ENCODE measurements around the gene GJC2. TPM values are rescaled to one million over a fixed set of nuclear protein-coding genes. Genes with fewer than 3 reads are reported as not detected.

GJC2 gene
- total RNA-seq, 1 donor from 2014 or later, result 1.0 TPM

GRCh38 chr1:228143480-228144192 is 6.1 kb upstream of the GJC2 start:
- DNase-seq, result no peak
- Histone ChIP-seq H3K27ac (replicated peaks) (peak overlapping the region; percentile 97), H3K36me3 (peaks cover 33% of the 10 kb centered on the region), H3K9me3 (replicated peaks) (no peaks in the 10 kb centered on the region), H3K4me3 (no peak overlapping the region), H3K27me3 (ENCODE audit: low read depth) (no peaks in the 10 kb centered on the region), H3K4me1 (peaks cover 83% of the 10 kb centered on the region)
- TF ChIP-seq, protein P1, sequence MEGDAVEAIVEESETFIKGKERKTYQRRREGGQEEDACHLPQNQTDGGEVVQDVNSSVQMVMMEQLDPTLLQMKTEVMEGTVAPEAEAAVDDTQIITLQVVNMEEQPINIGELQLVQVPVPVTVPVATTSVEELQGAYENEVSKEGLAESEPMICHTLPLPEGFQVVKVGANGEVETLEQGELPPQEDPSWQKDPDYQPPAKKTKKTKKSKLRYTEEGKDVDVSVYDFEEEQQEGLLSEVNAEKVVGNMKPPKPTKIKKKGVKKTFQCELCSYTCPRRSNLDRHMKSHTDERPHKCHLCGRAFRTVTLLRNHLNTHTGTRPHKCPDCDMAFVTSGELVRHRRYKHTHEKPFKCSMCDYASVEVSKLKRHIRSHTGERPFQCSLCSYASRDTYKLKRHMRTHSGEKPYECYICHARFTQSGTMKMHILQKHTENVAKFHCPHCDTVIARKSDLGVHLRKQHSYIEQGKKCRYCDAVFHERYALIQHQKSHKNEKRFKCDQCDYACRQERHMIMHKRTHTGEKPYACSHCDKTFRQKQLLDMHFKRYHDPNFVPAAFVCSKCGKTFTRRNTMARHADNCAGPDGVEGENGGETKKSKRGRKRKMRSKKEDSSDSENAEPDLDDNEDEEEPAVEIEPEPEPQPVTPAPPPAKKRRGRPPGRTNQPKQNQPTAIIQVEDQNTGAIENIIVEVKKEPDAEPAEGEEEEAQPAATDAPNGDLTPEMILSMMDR (IDR thresholded peaks at IDR 0.05; ENCODE audit: borderline replicate concordance), result no peak
- intact Hi-C loops (cut with micrococcal nuclease), result no loop called here

- TF ChIP-seq, protein P1 (IDR thresholded peaks at IDR 0.05; ENCODE audit: borderline replicate concordance), result no peak
- H3K27me3 ChIP-seq (ENCODE audit: low read depth), result no peaks in the 10 kb centered on the region
- peaks cover 37% of the 10 kb centered on the region for H3K36me3 ChIP-seq
- no peak for DNase-seq
- H3K4me1 ChIP-seq, result peaks cover 87% of the 10 kb centered on the region
- intact Hi-C loops (cut with micrococcal nuclease), result no loop called here
- H3K4me3 ChIP-seq, result no peak overlapping the region
- H3K27ac ChIP-seq (replicated peaks), result no peak overlapping the region
- no peaks in the 10 kb centered on the region for H3K9me3 ChIP-seq (replicated peaks)
Measured at GRCh38 chr1:228144193-228144992, 5.3 kb upstream of the GJC2 start.

DNA sequence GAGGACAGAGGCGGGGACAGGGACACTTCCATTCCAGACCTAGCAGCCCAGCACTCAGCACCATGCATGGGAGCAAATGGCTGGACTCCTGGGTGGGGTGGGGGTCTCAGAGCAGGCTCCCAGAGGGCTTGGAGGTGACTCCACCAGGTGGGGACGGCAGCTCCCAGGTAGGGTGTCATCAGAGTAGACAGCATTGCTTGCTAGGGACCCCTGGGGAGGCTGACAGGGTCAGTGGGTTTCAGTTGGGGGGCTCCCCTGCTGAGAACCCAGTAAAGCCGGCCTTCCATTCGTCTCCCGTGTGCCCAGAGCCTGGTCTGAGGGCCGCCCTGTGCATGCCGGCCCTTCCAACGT is 4.8 kb upstream of the GJC2 start:
- Histone ChIP-seq H3K9me3 (replicated peaks) (no peaks in the 10 kb centered on the region), H3K36me3 (peaks cover 37% of the 10 kb centered on the region), H3K4me1 (peaks cover 90% of the 10 kb centered on the region), H3K27ac (replicated peaks) (no peak overlapping the region), H3K4me3 (no peak overlapping the region), H3K27me3 (ENCODE audit: low read depth) (no peaks in the 10 kb centered on the region)
- no peak for DNase-seq
- intact Hi-C loops (cut with micrococcal nuclease), result no loop called here
- TF ChIP-seq, protein P1 (IDR thresholded peaks at IDR 0.05; ENCODE audit: borderline replicate concordance), result no peak

- TF ChIP-seq, protein P1 (IDR thresholded peaks at IDR 0.05; ENCODE audit: borderline replicate concordance), result no peak
- no peaks in the 10 kb centered on the region for H3K9me3 ChIP-seq (replicated peaks)
- DNase-seq, result no peak
- H3K36me3 ChIP-seq, result peaks cover 37% of the 10 kb centered on the region
- no peak overlapping the region for H3K4me3 ChIP-seq
- intact Hi-C loops (cut with micrococcal nuclease), result no loop called here
- H3K4me1 ChIP-seq, result peaks cover 92% of the 10 kb centered on the region
- H3K27me3 ChIP-seq (ENCODE audit: low read depth), result no peaks in the 10 kb centered on the region
- H3K27ac ChIP-seq (replicated peaks), result no peak overlapping the region
Measured at GRCh38 chr1:228145463-228146416, 4.0 kb upstream of the GJC2 start.

All from left ventricle myocardium inferior (tissue), 1 donor.